ENCODE data around the gene WDR45.

WDR45 gene

GRCh38 chrX:49061916-49062315 lies 17.8 kb downstream of the WDR45 start:
- no peak overlapping the region for H3K4me3 ChIP-seq (ENCODE audit: low read depth, low read length)
- no peak for TF ChIP-seq CTCF (IDR thresholded peaks at IDR 0.05; ENCODE audit: control insufficient read depth, extremely low read depth, insufficient read depth)
- no peak for DNase-seq (ENCODE audit: low read depth)

- TF ChIP-seq CTCF (IDR thresholded peaks at IDR 0.05; ENCODE audit: control insufficient read depth, extremely low read depth, insufficient read depth) = no peak
- no peak overlapping the region for H3K4me3 ChIP-seq (ENCODE audit: low read depth, low read length)
- DNase-seq (ENCODE audit: low read depth) = no peak
Measured at GRCh38 chrX:49061490-49061889, 18.2 kb downstream of the WDR45 start.

- DNase-seq (ENCODE audit: low read depth) = no peak
- H3K4me3 ChIP-seq (ENCODE audit: low read depth, low read length) = no peak overlapping the region
- no peak for TF ChIP-seq CTCF (IDR thresholded peaks at IDR 0.05; ENCODE audit: control insufficient read depth, extremely low read depth, insufficient read depth)
Measured at GRCh38 chrX:49060914-49061313, 18.8 kb downstream of the WDR45 start.

GRCh38 chrX:49059681-49060085 lies 20.0 kb downstream of the WDR45 start:
- peak overlapping the region; percentile 75 for H3K4me3 ChIP-seq (ENCODE audit: low read depth, low read length)
- DNase-seq (ENCODE audit: low read depth) = no peak
- TF ChIP-seq CTCF (IDR thresholded peaks at IDR 0.05; ENCODE audit: control insufficient read depth, extremely low read depth, insufficient read depth) = no peak

GRCh38 chrX:49059201-49059600 lies 20.5 kb downstream of the WDR45 start:
- H3K4me3 ChIP-seq (ENCODE audit: low read depth, low read length) = peak overlapping the region; percentile 75
- TF ChIP-seq CTCF (IDR thresholded peaks at IDR 0.05; ENCODE audit: control insufficient read depth, extremely low read depth, insufficient read depth) = no peak
- no peak for DNase-seq (ENCODE audit: low read depth)

- H3K4me3 ChIP-seq (ENCODE audit: low read depth, low read length) = peak within 1 kb of the TSS; percentile 75
- no peak for TF ChIP-seq CTCF (IDR thresholded peaks at IDR 0.05; ENCODE audit: control insufficient read depth, extremely low read depth, insufficient read depth)
- no peak for DNase-seq (ENCODE audit: low read depth)
Measured at GRCh38 chrX:49058794-49059193, 20.9 kb downstream of the WDR45 start, which contains the start of gene CCDC120. TSS of gene CCDC120 (plus strand) at chrX:49058999. CDS start at chrX:49062042, 3,043 bp downstream.

GRCh38 chrX:49054073-49054762 lies 25.5 kb downstream of the WDR45 start:
- TF ChIP-seq CTCF (IDR thresholded peaks at IDR 0.05; ENCODE audit: control insufficient read depth, extremely low read depth, insufficient read depth) = no peak
- peak overlapping the region; percentile 48 for H3K4me3 ChIP-seq (ENCODE audit: low read depth, low read length)
- DNase-seq (ENCODE audit: low read depth) = no peak
